K562 (cell line): ENCODE measurements around the gene ACR. TPM values are rescaled to one million over a fixed set of nuclear protein-coding genes. Genes with fewer than 3 reads are reported as not detected.

Experiments used
- ATAC-seq: fragments of 200-7000 bp; cut with Tn5 transposase; 3 replicates; pipeline ENCODE4 v1.9.1; 2020; ENCODE audit warnings: moderate library complexity
- BruUV-seq: library from RNA; stranded (reverse); fragments of 400-500 nt; replicated peaks from 2 replicates; lab custom pipeline; 2021; lab: Mats Ljungman, UMichigan
- CTCF ChIA-PET: fragments of 300-600 bp; formaldehyde crosslinking; extraction: SDS; loops from one replicate; lab custom pipeline; 2021; ENCODE audit warnings: low intra/inter-chr PET ratio; lab: Yijun Ruan, JAX
- POLR2A ChIA-PET: fragments of 300-600, 350-650 bp; sonication (Branson Sonifier 250); formaldehyde crosslinking; extraction: SDS; loops from one replicate; lab custom pipeline; 2021; ENCODE audit warnings: antibody characterized with exemption, inconsistent platforms; lab: Yijun Ruan, JAX
- DNase-seq, 4 experiments: peaks; one replicate each; pipeline versions ENCODE4 v3.0.0 to v3.0.0-alpha.2; 2011 to 2018; ENCODE audit warnings: low spot score in 3 of 4, mixed read lengths in 3 of 4; ENCODE audit errors: extremely low read depth in 1 of 4
- FAIRE-seq: peaks from 2 replicates; lab custom pipeline; 2011; peaks lifted over from hg19 to GRCh38; lab: Jason Lieb, UNC
- H2AFZ ChIP-seq: 2 replicates; pipeline ENCODE4 v1.6.0; 2011; ENCODE audit warnings: low read depth, low read length, control low read depth, inconsistent platforms
- H3K27ac ChIP-seq: fragments of 200-600 bp; 3 replicates; pipeline ENCODE4 v1.8.0; 2011; ENCODE audit warnings: low read depth, mild to moderate bottlenecking, control low read depth, inconsistent platforms, low read length, moderate library complexity, mixed read lengths; ENCODE audit errors: extremely low read depth
- H3K27me3 ChIP-seq, 2 experiments: fragments of 300-600 bp in 1 of 2; 2 replicates in 1 of 2; 3 replicates in 1 of 2; pipeline versions ENCODE4 v1.6.0 to v1.8.0; 2011; ENCODE audit warnings: inconsistent platforms in 2 of 2, low read length in 2 of 2, mild to moderate bottlenecking in 1 of 2, mixed read lengths in 1 of 2, moderate library complexity in 1 of 2; ENCODE audit not compliant: control insufficient read depth in 2 of 2, insufficient read depth in 2 of 2
- H3K36me3 ChIP-seq: fragments of 300-600 bp; 3 replicates; pipeline ENCODE4 v1.8.0; 2011; ENCODE audit warnings: mild to moderate bottlenecking, low read length, inconsistent platforms; ENCODE audit not compliant: control insufficient read depth, insufficient read depth
- H3K4me1 ChIP-seq, 2 experiments: fragments of 200-600 bp in 1 of 2; replicated peaks in 1 of 2; 2 replicates in 1 of 2; 3 replicates in 1 of 2; pipeline versions ENCODE4 v1.5.1 to v1.8.0; 2011; ENCODE audit warnings: inconsistent platforms in 2 of 2, low read length in 2 of 2, mild to moderate bottlenecking in 1 of 2, mixed read lengths in 1 of 2, moderate library complexity in 1 of 2; ENCODE audit not compliant: control insufficient read depth in 2 of 2, insufficient read depth in 2 of 2
- H3K4me2 ChIP-seq: 2 replicates; pipeline ENCODE4 v1.6.1; 2011; ENCODE audit warnings: low read length, control low read depth, inconsistent platforms, mixed read lengths; ENCODE audit not compliant: insufficient read depth
- H3K4me3 ChIP-seq: fragments of 200-600 bp; sonication (generic), shearing (Covaris generic); 2 replicates; pipeline ENCODE4 v1.5.1; 2016; ENCODE audit warnings: control low read depth, inconsistent platforms
- H3K79me2 ChIP-seq: fragments of 200-600 bp; 3 replicates; pipeline ENCODE4 v1.8.0; 2011; ENCODE audit warnings: low read length, inconsistent platforms; ENCODE audit not compliant: control insufficient read depth, insufficient read depth
- H3K9ac ChIP-seq, 2 experiments: 2 replicates each; pipeline versions ENCODE4 v1.6.0 to v1.6.1; 2011; ENCODE audit warnings: low read depth in 2 of 2, low read length in 2 of 2, control low read depth in 1 of 2, inconsistent platforms in 1 of 2, mild to moderate bottlenecking in 1 of 2, mixed read lengths in 1 of 2; ENCODE audit not compliant: insufficient read depth in 1 of 2
- H3K9me1 ChIP-seq: one replicate; pipeline ENCODE4 v1.6.0; 2011; ENCODE audit warnings: inconsistent platforms, mild to moderate bottlenecking, low read length, moderate library complexity; ENCODE audit not compliant: control insufficient read depth, insufficient read depth
- H3K9me3 ChIP-seq: replicated peaks from 2 replicates; pipeline ENCODE4 v1.5.1; 2011; ENCODE audit warnings: low read depth, low read length, inconsistent platforms; ENCODE audit not compliant: control insufficient read depth, insufficient read depth
- H4K20me1 ChIP-seq: replicated peaks from 2 replicates; pipeline ENCODE4 v1.6.1; 2011; ENCODE audit warnings: low read length, inconsistent platforms, mixed read lengths; ENCODE audit not compliant: control insufficient read depth, insufficient read depth
- KLF10 ChIP-seq: fragments of 250-450 bp; sonication (Bioruptor Pico); IDR thresholded peaks from 2 replicates; pipeline ENCODE4 v1.6.1; 2021; ENCODE audit warnings: matching md5 sums
- MIER1 ChIP-seq: fragments of 450-650 bp; IDR thresholded peaks from 2 replicates; pipeline ENCODE4 v1.6.1; 2016; ENCODE audit warnings: antibody characterized with exemption, mild to moderate bottlenecking, low read depth
- PHB2 ChIP-seq: fragments of 450-650 bp; IDR thresholded peaks from 2 replicates; pipeline ENCODE4 v1.6.1; 2017; ENCODE audit warnings: low read depth
- PML ChIP-seq: IDR thresholded peaks from 2 replicates; pipeline ENCODE4 v1.6.1; 2012; ENCODE audit warnings: low read length, inconsistent platforms
- POLR3A ChIP-seq: IDR thresholded peaks from 2 replicates; pipeline ENCODE4 v1.6.1; 2011; ENCODE audit warnings: borderline replicate concordance, mild to moderate bottlenecking, moderate library complexity; ENCODE audit not compliant: insufficient read length, insufficient read depth; ENCODE audit errors: extremely low read depth
- RFX7 ChIP-seq: fragments of 250-450 bp; sonication (Bioruptor Pico); IDR thresholded peaks from 2 replicates; pipeline ENCODE4 v1.5.1; 2021; ENCODE audit warnings: mild to moderate bottlenecking
- SLC30A9 ChIP-seq: fragments of 250-450 bp; sonication (Bioruptor Pico); IDR thresholded peaks from 2 replicates; pipeline ENCODE4 v1.8.0; 2022; ENCODE audit warnings: mild to moderate bottlenecking, moderate library complexity
- ZNF444 ChIP-seq: fragments of 250-450 bp; sonication (Bioruptor Pico); IDR thresholded peaks from 2 replicates; pipeline ENCODE4 v1.4.0; 2020; ENCODE audit warnings: mild to moderate bottlenecking, moderate library complexity
- ZNF696 ChIP-seq: fragments of 250-450 bp; sonication (Bioruptor Pico); conservative IDR thresholded peaks from 2 replicates; pipeline ENCODE4 v1.4.0; 2020; ENCODE audit warnings: mild to moderate bottlenecking, moderate library complexity
- WGBS: fragments of 100-300 bp; shearing (Covaris generic); methylation state at CpG from one replicate; pipeline ENCODE4 v1.1.6; 2016; ENCODE audit warnings: low coverage, mixed read lengths; ENCODE audit not compliant: insufficient coverage; ENCODE audit errors: missing lambda C conversion rate; 5-methylcytosine and 5-hydroxymethylcytosine counted together
- in situ Hi-C: fragments of 300-500 bp; cut with MboI; formaldehyde crosslinking; loops from 4 replicates; pipeline ENCODE4 v1.15.0; 2018; ENCODE audit warnings: inconsistent platforms, mixed read lengths
- intact Hi-C: fragments of 100-400 bp; cut with micrococcal nuclease; formaldehyde crosslinking; loops from 2 replicates; pipeline ENCODE4 v1.14.2; 2022
- polyA plus RNA-seq, 8 experiments: library from polyadenylated mRNA; depleted of rRNA in 4 of 8; stranded (reverse) in 5 of 8; unstranded in 3 of 8; fragments of >200 nt; fragmentation: Nextera tagmentation in 2 of 8; fragmentation: Illumina TruSeq in 1 of 8; extraction: Ambion mirVana in 2 of 8; extraction: Trizol in 1 of 8; gene quantifications; 2 replicates each; pipeline versions ENCODE4 v1.2.1 to v1.2.3, GENCODE V29; 2011 to 2014; ENCODE audit warnings: inconsistent platforms in 1 of 8, missing spikeins in 1 of 8
- total RNA-seq, 7 experiments: library from RNA; depleted of rRNA in 6 of 7; stranded (reverse); fragments of >200 nt in 6 of 7; fragmentation: Illumina TruSeq in 2 of 7; extraction: Trizol in 2 of 7; gene quantifications; 2 replicates each; pipeline versions ENCODE4 v1.2.1 to v1.2.3, GENCODE V29; 2011 to 2021; ENCODE audit warnings: low replicate concordance in 1 of 7
- TF ChIP-seq, protein P1 (sequence below): sonication (generic); formaldehyde crosslinking; IDR thresholded peaks from 2 replicates; pipeline ENCODE4 v1.8.1; 2023; ENCODE audit warnings: missing genetic modification reagents, mild to moderate bottlenecking, borderline replicate concordance
- TF ChIP-seq, protein P2 (sequence below): fragments of 450-650 bp; formaldehyde crosslinking; IDR thresholded peaks from 2 replicates; pipeline ENCODE4 v1.4.0; 2020; ENCODE audit warnings: mild to moderate bottlenecking, mixed read lengths
- TF ChIP-seq, protein P3 (sequence below), 3 experiments: fragments of 200-800 bp in 1 of 3; sonication (Bioruptor generic) in 1 of 3; sonication (generic) in 1 of 3; formaldehyde crosslinking in 1 of 3; IDR thresholded peaks; 2 replicates each; pipeline versions ENCODE4 v1.6.1 to v1.8.0; 2016 to 2022; ENCODE audit warnings: mild to moderate bottlenecking in 2 of 3, missing compliant biosample characterization in 2 of 3, missing genetic modification characterization in 2 of 3, missing genetic modification reagents in 1 of 3
- TF ChIP-seq, protein P4 (sequence below): sonication (generic); formaldehyde crosslinking; IDR thresholded peaks from 2 replicates; pipeline ENCODE4 v1.8.0; 2022; ENCODE audit warnings: missing genetic modification reagents, mild to moderate bottlenecking, borderline replicate concordance

ACR gene
- total and polyA plus RNA-seq, 9 of the 15 experiments (the other 6 are each of a cell fraction or from before 2014, with no cell fraction given): not detected

DNA sequence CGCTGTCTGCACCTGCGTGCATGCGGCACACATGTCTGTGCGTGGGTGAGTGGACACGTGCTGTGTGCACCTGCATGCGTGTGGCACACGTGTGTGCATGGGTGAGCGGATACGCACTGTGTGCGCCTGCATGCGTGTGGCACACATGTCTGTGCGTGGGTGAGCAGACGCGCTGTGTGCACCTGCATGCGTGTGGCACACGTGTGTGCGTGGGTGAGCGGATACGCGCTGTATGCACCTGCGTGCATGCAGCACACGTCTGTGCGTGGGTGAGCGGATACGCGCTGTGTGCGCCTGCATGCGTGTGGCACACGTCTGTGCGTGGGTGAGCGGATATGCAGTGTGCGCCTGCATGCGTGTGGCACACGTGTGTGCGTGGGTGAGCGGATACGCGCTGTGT is 27.1 kb upstream of the ACR start:
- WGBS: 46% methylated on average over 31 of the region's 38 CpGs
- H3K9me3 ChIP-seq: no peaks in the 10 kb centered on the region
- no peak overlapping the region for H3K4me3 ChIP-seq
- H3K36me3 ChIP-seq: no peaks in the 10 kb centered on the region
- ChIA-PET POLR2A (no interaction called here), CTCF (no interaction called here)
- ATAC-seq: no peak
- FAIRE-seq: no peak
- no peaks in the 10 kb centered on the region; a peak in 1 of 5 replicates for H3K4me1 ChIP-seq
- in situ Hi-C loops: no loop called here
- intact Hi-C loops: no loop called here
- H3K79me2 ChIP-seq: no peaks in the 10 kb centered on the region
- peaks cover 3 to 30% of the 10 kb centered on the region in 2 experiments; a peak in 3 of 5 replicates for H3K27me3 ChIP-seq
- DNase-seq: no peak
- H4K20me1 ChIP-seq: peaks cover 2% of the 10 kb centered on the region; the same call in 1 of the 2 replicates
- H2AFZ ChIP-seq: no peak overlapping the region
- H3K27ac ChIP-seq: no peak overlapping the region
- no peak overlapping the region for H3K4me2 ChIP-seq
- H3K9me1 ChIP-seq: no peaks in the 10 kb centered on the region
- no TSS peak for BruUV-seq
- no peak overlapping the region for H3K9ac ChIP-seq
- TF ChIP-seq KLF10 (CRISPR knock-in tag) (no peak), ZNF444 (CRISPR knock-in tag) (no peak), PHB2 (no peak), POLR3A (no peak), SLC30A9 (CRISPR knock-in tag) (no peak), ZNF696 (CRISPR knock-in tag) (no peak), PML (no peak), MIER1 (no peak), RFX7 (CRISPR knock-in tag) (no peak)
- TF ChIP-seq, protein P1, sequence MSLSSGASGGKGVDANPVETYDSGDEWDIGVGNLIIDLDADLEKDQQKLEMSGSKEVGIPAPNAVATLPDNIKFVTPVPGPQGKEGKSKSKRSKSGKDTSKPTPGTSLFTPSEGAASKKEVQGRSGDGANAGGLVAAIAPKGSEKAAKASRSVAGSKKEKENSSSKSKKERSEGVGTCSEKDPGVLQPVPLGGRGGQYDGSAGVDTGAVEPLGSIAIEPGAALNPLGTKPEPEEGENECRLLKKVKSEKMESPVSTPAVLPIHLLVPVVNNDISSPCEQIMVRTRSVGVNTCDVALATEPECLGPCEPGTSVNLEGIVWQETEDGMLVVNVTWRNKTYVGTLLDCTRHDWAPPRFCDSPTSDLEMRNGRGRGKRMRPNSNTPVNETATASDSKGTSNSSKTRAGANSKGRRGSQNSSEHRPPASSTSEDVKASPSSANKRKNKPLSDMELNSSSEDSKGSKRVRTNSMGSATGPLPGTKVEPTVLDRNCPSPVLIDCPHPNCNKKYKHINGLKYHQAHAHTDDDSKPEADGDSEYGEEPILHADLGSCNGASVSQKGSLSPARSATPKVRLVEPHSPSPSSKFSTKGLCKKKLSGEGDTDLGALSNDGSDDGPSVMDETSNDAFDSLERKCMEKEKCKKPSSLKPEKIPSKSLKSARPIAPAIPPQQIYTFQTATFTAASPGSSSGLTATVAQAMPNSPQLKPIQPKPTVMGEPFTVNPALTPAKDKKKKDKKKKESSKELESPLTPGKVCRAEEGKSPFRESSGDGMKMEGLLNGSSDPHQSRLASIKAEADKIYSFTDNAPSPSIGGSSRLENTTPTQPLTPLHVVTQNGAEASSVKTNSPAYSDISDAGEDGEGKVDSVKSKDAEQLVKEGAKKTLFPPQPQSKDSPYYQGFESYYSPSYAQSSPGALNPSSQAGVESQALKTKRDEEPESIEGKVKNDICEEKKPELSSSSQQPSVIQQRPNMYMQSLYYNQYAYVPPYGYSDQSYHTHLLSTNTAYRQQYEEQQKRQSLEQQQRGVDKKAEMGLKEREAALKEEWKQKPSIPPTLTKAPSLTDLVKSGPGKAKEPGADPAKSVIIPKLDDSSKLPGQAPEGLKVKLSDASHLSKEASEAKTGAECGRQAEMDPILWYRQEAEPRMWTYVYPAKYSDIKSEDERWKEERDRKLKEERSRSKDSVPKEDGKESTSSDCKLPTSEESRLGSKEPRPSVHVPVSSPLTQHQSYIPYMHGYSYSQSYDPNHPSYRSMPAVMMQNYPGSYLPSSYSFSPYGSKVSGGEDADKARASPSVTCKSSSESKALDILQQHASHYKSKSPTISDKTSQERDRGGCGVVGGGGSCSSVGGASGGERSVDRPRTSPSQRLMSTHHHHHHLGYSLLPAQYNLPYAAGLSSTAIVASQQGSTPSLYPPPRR (CRISPR knock-in tag): no peak
- TF ChIP-seq, protein P2, sequence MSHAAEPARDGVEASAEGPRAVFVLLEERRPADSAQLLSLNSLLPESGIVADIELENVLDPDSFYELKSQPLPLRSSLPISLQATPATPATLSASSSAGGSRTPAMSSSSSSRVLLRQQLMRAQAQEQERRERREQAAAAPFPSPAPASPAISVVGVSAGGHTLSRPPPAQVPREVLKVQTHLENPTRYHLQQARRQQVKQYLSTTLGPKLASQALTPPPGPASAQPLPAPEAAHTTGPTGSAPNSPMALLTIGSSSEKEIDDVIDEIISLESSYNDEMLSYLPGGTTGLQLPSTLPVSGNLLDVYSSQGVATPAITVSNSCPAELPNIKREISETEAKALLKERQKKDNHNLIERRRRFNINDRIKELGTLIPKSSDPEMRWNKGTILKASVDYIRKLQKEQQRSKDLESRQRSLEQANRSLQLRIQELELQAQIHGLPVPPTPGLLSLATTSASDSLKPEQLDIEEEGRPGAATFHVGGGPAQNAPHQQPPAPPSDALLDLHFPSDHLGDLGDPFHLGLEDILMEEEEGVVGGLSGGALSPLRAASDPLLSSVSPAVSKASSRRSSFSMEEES (CRISPR knock-in tag): no peak
- TF ChIP-seq, protein P3, sequence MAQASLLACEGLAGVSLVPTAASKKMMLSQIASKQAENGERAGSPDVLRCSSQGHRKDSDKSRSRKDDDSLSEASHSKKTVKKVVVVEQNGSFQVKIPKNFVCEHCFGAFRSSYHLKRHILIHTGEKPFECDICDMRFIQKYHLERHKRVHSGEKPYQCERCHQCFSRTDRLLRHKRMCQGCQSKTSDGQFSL (CRISPR knock-in tag; IDR thresholded peaks at IDR 0.05): no peak
- TF ChIP-seq, protein P3 (tag; IDR thresholded peaks at IDR 0.05): no peak
- TF ChIP-seq, protein P4, sequence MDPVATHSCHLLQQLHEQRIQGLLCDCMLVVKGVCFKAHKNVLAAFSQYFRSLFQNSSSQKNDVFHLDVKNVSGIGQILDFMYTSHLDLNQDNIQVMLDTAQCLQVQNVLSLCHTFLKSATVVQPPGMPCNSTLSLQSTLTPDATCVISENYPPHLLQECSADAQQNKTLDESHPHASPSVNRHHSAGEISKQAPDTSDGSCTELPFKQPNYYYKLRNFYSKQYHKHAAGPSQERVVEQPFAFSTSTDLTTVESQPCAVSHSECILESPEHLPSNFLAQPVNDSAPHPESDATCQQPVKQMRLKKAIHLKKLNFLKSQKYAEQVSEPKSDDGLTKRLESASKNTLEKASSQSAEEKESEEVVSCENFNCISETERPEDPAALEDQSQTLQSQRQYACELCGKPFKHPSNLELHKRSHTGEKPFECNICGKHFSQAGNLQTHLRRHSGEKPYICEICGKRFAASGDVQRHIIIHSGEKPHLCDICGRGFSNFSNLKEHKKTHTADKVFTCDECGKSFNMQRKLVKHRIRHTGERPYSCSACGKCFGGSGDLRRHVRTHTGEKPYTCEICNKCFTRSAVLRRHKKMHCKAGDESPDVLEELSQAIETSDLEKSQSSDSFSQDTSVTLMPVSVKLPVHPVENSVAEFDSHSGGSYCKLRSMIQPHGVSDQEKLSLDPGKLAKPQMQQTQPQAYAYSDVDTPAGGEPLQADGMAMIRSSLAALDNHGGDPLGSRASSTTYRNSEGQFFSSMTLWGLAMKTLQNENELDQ (CRISPR knock-in tag): no peak
